Astrocyte (in vitro differentiated cells and primary cell): ENCODE measurements around the gene CIAPIN1. TPM values are rescaled to one million over a fixed set of nuclear protein-coding genes. Genes with fewer than 3 reads are reported as not detected.

Source experiments
- DNase-seq: peaks from one replicate; pipeline ENCODE4 v3.0.0-alpha.2; 2010; ENCODE audit warnings: low read depth
- FAIRE-seq: peaks from 2 replicates; lab custom pipeline; 2011; peaks lifted over from hg19 to GRCh38; lab: Jason Lieb, UNC
- H2AFZ ChIP-seq: 2 replicates; pipeline ENCODE4 v1.6.0; 2012; ENCODE audit warnings: low read depth, low read length, inconsistent platforms
- H3K27ac ChIP-seq: 2 replicates; pipeline ENCODE4 v1.5.1; 2011; ENCODE audit warnings: low read depth, low read length, inconsistent platforms
- H3K27me3 ChIP-seq: 2 replicates; pipeline ENCODE4 v1.6.0; 2011; ENCODE audit warnings: low read length, inconsistent platforms; ENCODE audit not compliant: insufficient read depth
- H3K36me3 ChIP-seq: 2 replicates; pipeline ENCODE4 v1.5.1; 2011; ENCODE audit warnings: low read length, inconsistent platforms; ENCODE audit not compliant: insufficient read depth
- H3K4me1 ChIP-seq: 2 replicates; pipeline ENCODE4 v1.5.1; 2011; ENCODE audit warnings: low read length, inconsistent platforms; ENCODE audit not compliant: insufficient read depth
- H3K4me2 ChIP-seq: 2 replicates; pipeline ENCODE4 v1.6.0; 2012; ENCODE audit warnings: low read length, inconsistent platforms
- H3K4me3 ChIP-seq: 2 replicates; pipeline ENCODE4 v1.5.1; 2011; ENCODE audit warnings: low read depth, mild to moderate bottlenecking, low read length, inconsistent platforms; ENCODE audit not compliant: insufficient read depth
- H3K79me2 ChIP-seq: 2 replicates; pipeline ENCODE4 v1.6.0; 2012; ENCODE audit warnings: mild to moderate bottlenecking, low read length, inconsistent platforms; ENCODE audit not compliant: insufficient read depth
- H3K9ac ChIP-seq: 2 replicates; pipeline ENCODE4 v1.6.0; 2012; ENCODE audit warnings: mild to moderate bottlenecking, low read length, inconsistent platforms
- H3K9me3 ChIP-seq: 2 replicates; pipeline ENCODE4 v1.5.1; 2012; ENCODE audit warnings: low read depth, mild to moderate bottlenecking, low read length, inconsistent platforms; ENCODE audit not compliant: insufficient read depth
- H4K20me1 ChIP-seq: 2 replicates; pipeline ENCODE4 v1.6.0; 2012; ENCODE audit warnings: low read length, inconsistent platforms; ENCODE audit not compliant: insufficient read depth
- H3K27ac Mint-ChIP-seq: one replicate; pipeline ENCODE4 v1.8.0; 2021; ENCODE audit warnings: mild to moderate bottlenecking, mixed read lengths; ENCODE audit not compliant: unreplicated experiment
- H3K27me3 Mint-ChIP-seq: one replicate; pipeline ENCODE4 v1.8.0; 2021; ENCODE audit warnings: low read depth, mixed read lengths; ENCODE audit not compliant: unreplicated experiment
- H3K36me3 Mint-ChIP-seq: one replicate; pipeline ENCODE4 v1.8.0; 2021; ENCODE audit warnings: low read depth, mixed read lengths; ENCODE audit not compliant: unreplicated experiment
- H3K4me1 Mint-ChIP-seq: one replicate; pipeline ENCODE4 v1.8.0; 2021; ENCODE audit warnings: low read depth, mixed read lengths; ENCODE audit not compliant: unreplicated experiment
- H3K4me3 Mint-ChIP-seq: one replicate; pipeline ENCODE4 v1.8.0; 2021; ENCODE audit warnings: mild to moderate bottlenecking, moderate library complexity, mixed read lengths; ENCODE audit not compliant: unreplicated experiment
- H3K9me3 Mint-ChIP-seq: one replicate; pipeline ENCODE4 v1.8.0; 2021; ENCODE audit warnings: mild to moderate bottlenecking, mixed read lengths; ENCODE audit not compliant: unreplicated experiment
- EZH2 ChIP-seq: IDR thresholded peaks from 2 replicates; pipeline ENCODE4 v1.6.1; 2012; ENCODE audit warnings: mild to moderate bottlenecking, low read length, inconsistent platforms; ENCODE audit not compliant: insufficient read depth
- total RNA-seq: library from RNA; stranded (reverse); gene quantifications from 2 replicates; pipeline ENCODE4 v1.2.1, GENCODE V29; 2021
- TF ChIP-seq, protein P1 (sequence below): IDR thresholded peaks from 2 replicates; pipeline ENCODE4 v1.5.1; 2011; ENCODE audit warnings: low read depth, mild to moderate bottlenecking, inconsistent platforms, low read length, moderate library complexity; ENCODE audit not compliant: insufficient read depth

The CIAPIN1 gene
- total RNA-seq, 1 donor from 2014 or later: 68.9 TPM

DNA sequence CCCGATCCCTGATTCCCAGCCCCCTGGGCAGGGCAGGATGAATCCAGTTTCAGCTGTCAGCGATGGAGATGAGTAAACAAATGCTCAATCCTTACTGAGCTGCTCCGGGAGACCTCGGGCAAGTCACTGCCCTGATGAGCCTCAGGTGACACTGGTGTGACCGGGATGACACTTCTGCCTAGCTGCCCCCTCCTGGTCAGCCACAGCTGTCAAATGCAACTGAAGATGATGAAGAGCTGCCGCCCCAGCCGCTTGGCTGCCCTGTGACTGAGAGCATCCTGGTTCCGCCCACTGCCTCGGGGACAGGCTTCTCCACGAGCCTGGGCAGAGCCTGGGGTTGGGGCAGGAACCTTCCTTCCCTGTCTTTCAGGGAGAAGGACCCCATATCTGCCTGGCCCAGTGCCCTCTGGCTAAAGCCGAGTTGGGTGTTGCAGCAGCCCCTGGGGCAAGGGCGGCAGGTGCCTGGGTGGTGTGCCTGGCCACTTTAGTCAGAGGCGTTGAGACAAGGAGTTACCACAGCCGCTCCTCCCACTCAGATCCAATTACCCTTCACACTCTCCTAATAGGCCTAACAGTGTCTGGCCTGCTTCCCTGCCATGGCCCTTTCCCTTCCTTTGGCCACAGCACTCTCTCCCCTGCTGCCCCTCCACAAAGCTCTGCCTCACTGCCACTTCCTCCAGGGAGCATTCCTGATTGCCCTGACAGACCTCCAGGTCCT lies 37.2 kb downstream of the CIAPIN1 start:
- Histone ChIP-seq H3K4me3 (no peak overlapping the region), H2AFZ (no peak overlapping the region), H3K27ac (no peak overlapping the region), H3K9ac (no peak overlapping the region), H3K36me3 (no peaks in the 10 kb centered on the region), H3K4me2 (no peak overlapping the region), H3K79me2 (no peaks in the 10 kb centered on the region), H3K4me1 (no peaks in the 10 kb centered on the region), H4K20me1 (no peaks in the 10 kb centered on the region), H3K27me3 (peaks cover 3% of the 10 kb centered on the region), H3K9me3 (no peaks in the 10 kb centered on the region)
- no peak overlapping the region for H3K4me3 Mint-ChIP-seq
- no peaks in the 10 kb centered on the region for H3K36me3 Mint-ChIP-seq
- peaks cover 1% of the 10 kb centered on the region for H3K4me1 Mint-ChIP-seq
- H3K27ac Mint-ChIP-seq: no peak overlapping the region
- DNase-seq: no peak
- TF ChIP-seq, protein P1, sequence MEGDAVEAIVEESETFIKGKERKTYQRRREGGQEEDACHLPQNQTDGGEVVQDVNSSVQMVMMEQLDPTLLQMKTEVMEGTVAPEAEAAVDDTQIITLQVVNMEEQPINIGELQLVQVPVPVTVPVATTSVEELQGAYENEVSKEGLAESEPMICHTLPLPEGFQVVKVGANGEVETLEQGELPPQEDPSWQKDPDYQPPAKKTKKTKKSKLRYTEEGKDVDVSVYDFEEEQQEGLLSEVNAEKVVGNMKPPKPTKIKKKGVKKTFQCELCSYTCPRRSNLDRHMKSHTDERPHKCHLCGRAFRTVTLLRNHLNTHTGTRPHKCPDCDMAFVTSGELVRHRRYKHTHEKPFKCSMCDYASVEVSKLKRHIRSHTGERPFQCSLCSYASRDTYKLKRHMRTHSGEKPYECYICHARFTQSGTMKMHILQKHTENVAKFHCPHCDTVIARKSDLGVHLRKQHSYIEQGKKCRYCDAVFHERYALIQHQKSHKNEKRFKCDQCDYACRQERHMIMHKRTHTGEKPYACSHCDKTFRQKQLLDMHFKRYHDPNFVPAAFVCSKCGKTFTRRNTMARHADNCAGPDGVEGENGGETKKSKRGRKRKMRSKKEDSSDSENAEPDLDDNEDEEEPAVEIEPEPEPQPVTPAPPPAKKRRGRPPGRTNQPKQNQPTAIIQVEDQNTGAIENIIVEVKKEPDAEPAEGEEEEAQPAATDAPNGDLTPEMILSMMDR: no peak
- TF ChIP-seq EZH2: no peak
- H3K27me3 Mint-ChIP-seq: peaks cover 28% of the 10 kb centered on the region
- no peaks in the 10 kb centered on the region for H3K9me3 Mint-ChIP-seq
- FAIRE-seq: no peak

- DNase-seq (no peak), FAIRE-seq (no peak)
- Histone ChIP-seq H3K9me3 (no peaks in the 10 kb centered on the region), H3K79me2 (no peaks in the 10 kb centered on the region), H3K9ac (no peak overlapping the region), H4K20me1 (no peaks in the 10 kb centered on the region), H3K27me3 (peaks cover 3% of the 10 kb centered on the region), H3K4me2 (no peak overlapping the region), H2AFZ (no peak overlapping the region), H3K36me3 (no peaks in the 10 kb centered on the region), H3K4me3 (no peak overlapping the region), H3K27ac (no peak overlapping the region), H3K4me1 (no peaks in the 10 kb centered on the region)
- no peaks in the 10 kb centered on the region for H3K9me3 Mint-ChIP-seq
- TF ChIP-seq, protein P1: no peak
- no peak for TF ChIP-seq EZH2
- H3K27ac Mint-ChIP-seq: no peak overlapping the region
- H3K36me3 Mint-ChIP-seq: no peaks in the 10 kb centered on the region
- peaks cover 1% of the 10 kb centered on the region for H3K4me1 Mint-ChIP-seq
- H3K4me3 Mint-ChIP-seq: peak overlapping the region; percentile 7
- H3K27me3 Mint-ChIP-seq: peaks cover 36% of the 10 kb centered on the region
These were observed 38.1 kb downstream of the CIAPIN1 start for GRCh38 chr16:57409065-57409464.
